GM23248 (cell line): ENCODE data around the gene BRAF. TPM values are rescaled to one million over a fixed set of nuclear protein-coding genes. Genes with fewer than 3 reads are reported as not detected.
A peak's percentile ranks its signal among the peaks of the same experiment; 100 is the strongest.
"Not testable (repeated sequence)": the region's sequence is repeated elsewhere in the genome, so short reads cannot be mapped to it uniquely, and the experiment has no call there.

Experiments used
- DNase-seq: peaks from one replicate; pipeline ENCODE4 v3.0.0-alpha.2; 2015
- H2AFZ ChIP-seq: fragments of 200-600 bp; sonication (generic); 2 replicates; pipeline ENCODE4 v1.6.1; 2016; ENCODE audit warnings: antibody characterized with exemption
- H3F3A ChIP-seq: fragments of 200-600 bp; sonication (generic); 2 replicates; pipeline ENCODE4 v1.6.1; 2016; ENCODE audit warnings: mild to moderate bottlenecking, antibody characterized with exemption, mixed run types; ENCODE audit not compliant: insufficient read depth
- H3K27ac ChIP-seq: fragments of 200-600 bp; sonication (generic); 2 replicates; pipeline ENCODE4 v1.5.1; 2016; ENCODE audit warnings: mild to moderate bottlenecking
- H3K27me3 ChIP-seq: fragments of 200-600 bp; sonication (generic); replicated peaks from 2 replicates; pipeline ENCODE4 v1.6.1; 2016; ENCODE audit warnings: mild to moderate bottlenecking; ENCODE audit not compliant: insufficient read depth
- H3K36me3 ChIP-seq: fragments of 200-600 bp; sonication (generic); 2 replicates; pipeline ENCODE4 v1.6.1; 2016; ENCODE audit warnings: low read depth, mild to moderate bottlenecking
- H3K4me1 ChIP-seq: fragments of 200-600 bp; sonication (generic); 2 replicates; pipeline ENCODE4 v1.6.1; 2016; ENCODE audit warnings: mild to moderate bottlenecking; ENCODE audit not compliant: insufficient read depth
- H3K4me2 ChIP-seq: fragments of 200-600 bp; sonication (generic); one replicate; pipeline ENCODE4 v1.6.1; 2016; ENCODE audit warnings: mild to moderate bottlenecking; ENCODE audit not compliant: unreplicated experiment
- H3K4me3 ChIP-seq: fragments of 200-600 bp; sonication (generic); 2 replicates; pipeline ENCODE4 v1.5.1; 2016; ENCODE audit warnings: mild to moderate bottlenecking
- H3K79me2 ChIP-seq: fragments of 200-600 bp; sonication (generic); 2 replicates; pipeline ENCODE4 v1.6.1; 2016; ENCODE audit warnings: mild to moderate bottlenecking; ENCODE audit not compliant: insufficient read depth
- H3K9ac ChIP-seq: fragments of 200-600 bp; sonication (generic); 2 replicates; pipeline ENCODE4 v1.6.1; 2016; ENCODE audit warnings: mild to moderate bottlenecking
- H3K9me2 ChIP-seq: fragments of 200-600 bp; sonication (generic); 2 replicates; pipeline ENCODE4 v1.6.1; 2016; ENCODE audit warnings: mixed run types, mild to moderate bottlenecking, moderate library complexity; ENCODE audit not compliant: insufficient read depth
- H3K9me3 ChIP-seq: fragments of 200-600 bp; sonication (generic); one replicate; pipeline ENCODE4 v1.6.1; 2017; ENCODE audit warnings: low read depth
- H4K20me1 ChIP-seq: fragments of 200-600 bp; sonication (generic); 2 replicates; pipeline ENCODE4 v1.6.0; 2016; ENCODE audit not compliant: insufficient read depth
- EZH2 ChIP-seq: fragments of 200-600 bp; sonication (generic); IDR thresholded peaks from 2 replicates; pipeline ENCODE4 v1.6.1; 2018; ENCODE audit warnings: antibody characterized with exemption, mild to moderate bottlenecking; ENCODE audit not compliant: insufficient read depth, poor library complexity, severe bottlenecking
- EZH2phosphoT487 ChIP-seq: fragments of 200-600 bp; sonication (generic); IDR thresholded peaks from 2 replicates; pipeline ENCODE4 v1.6.1; 2018; ENCODE audit warnings: antibody characterized with exemption, moderate library complexity, mild to moderate bottlenecking, low read depth; ENCODE audit not compliant: insufficient read depth
- WGBS, 2 experiments: methylation state at CpG; one replicate each; pipeline ENCODE4 v1.1.6; 2015 to 2017; ENCODE audit warnings: low lambda C conversion rate in 2 of 2, low coverage in 1 of 2; ENCODE audit errors: missing lambda C conversion rate in 2 of 2; 5-methylcytosine and 5-hydroxymethylcytosine counted together
- in situ Hi-C: fragments of 300-500 bp; cut with MboI; formaldehyde crosslinking; loops from 2 replicates; pipeline ENCODE4 v1.15.0; 2020
- polyA plus RNA-seq: library from polyadenylated mRNA; unstranded; fragments of >200 nt; fragmentation: Nextera tagmentation; extraction: Ambion mirVana; gene quantifications from 2 replicates; pipeline ENCODE4 v1.2.1, GENCODE V29; 2016
- total RNA-seq: library from RNA; depleted of rRNA; stranded (reverse); fragments of >200 nt; shearing (Covaris generic); gene quantifications from 2 replicates; pipeline ENCODE4 v1.2.3, GENCODE V29; 2014

The BRAF gene
- total and polyA plus RNA-seq, 2 experiments from 2014 or later, result 5.8 to 11.0 TPM

- Histone ChIP-seq H3K4me2 (no peak overlapping the region), H3K27ac (no peak overlapping the region), H3K9me3 (no peaks in the 10 kb centered on the region), H3K9ac (no peak overlapping the region), H3K9me2 (no peaks in the 10 kb centered on the region; the same call in 1 of the 2 replicates), H2AFZ (no peak overlapping the region), H3K4me3 (no peak overlapping the region), H4K20me1 (peaks cover 25% of the 10 kb centered on the region; the same call in 1 of the 2 replicates), H3F3A (no peaks in the 10 kb centered on the region), H3K79me2 (peaks cover 98% of the 10 kb centered on the region), H3K27me3 (no peaks in the 10 kb centered on the region), H3K36me3 (no peaks in the 10 kb centered on the region), H3K4me1 (no peaks in the 10 kb centered on the region)
- WGBS, 2 experiments, result 95 to 96% methylated on average over 1 of the region's 1 CpG
- TF ChIP-seq EZH2phosphoT487 (no peak), EZH2 (no peak)
- no peak for DNase-seq
- in situ Hi-C loops, result no loop called here
These were observed 41.4 kb downstream of the BRAF start for GRCh38 chr7:140883378-140883777.

GRCh38 chr7:140882834-140883233, 41.9 kb downstream of the BRAF start:
- H3K36me3 ChIP-seq, H3K4me3 ChIP-seq, H3K9ac ChIP-seq, H3K9me2 ChIP-seq, DNase-seq, H3F3A ChIP-seq, H3K4me2 ChIP-seq, H2AFZ ChIP-seq, H3K9me3 ChIP-seq, in situ Hi-C loops, H3K27me3 ChIP-seq, H3K27ac ChIP-seq, H3K4me1 ChIP-seq: not testable (repeated sequence)
- Histone ChIP-seq H4K20me1 (peaks cover 30% of the 10 kb centered on the region; the same call in 1 of the 2 replicates), H3K79me2 (peaks cover 98% of the 10 kb centered on the region)
- 96 to 100% methylated on average over 2 of the region's 2 CpGs for WGBS, 2 experiments

GRCh38 chr7:140881507-140882228, 43.1 kb downstream of the BRAF start:
- TF ChIP-seq EZH2phosphoT487 (no peak), EZH2 (no peak)
- Histone ChIP-seq H3K4me3 (no peak overlapping the region), H3K4me1 (peaks cover 4% of the 10 kb centered on the region), H4K20me1 (peaks cover 23% of the 10 kb centered on the region; the same call in 1 of the 2 replicates), H3K36me3 (no peaks in the 10 kb centered on the region), H2AFZ (no peak overlapping the region), H3K9me3 (no peaks in the 10 kb centered on the region), H3F3A (no peaks in the 10 kb centered on the region), H3K4me2 (no peak overlapping the region), H3K27me3 (no peaks in the 10 kb centered on the region), H3K27ac (no peak overlapping the region), H3K9ac (no peak overlapping the region), H3K9me2 (no peaks in the 10 kb centered on the region; the same call in 1 of the 2 replicates), H3K79me2 (peaks cover 96% of the 10 kb centered on the region)
- in situ Hi-C loops, result no loop called here
- WGBS, 2 experiments, result 57 to 74% methylated on average over 3 of the region's 3 CpGs
- no peak for DNase-seq

GRCh38 chr7:140877249-140877524, 47.5 kb downstream of the BRAF start:
- WGBS, 2 experiments, result 100% methylated on average over 1 of the region's 1 CpG
- Histone ChIP-seq H3K27me3 (no peaks in the 10 kb centered on the region), H3K36me3 (no peaks in the 10 kb centered on the region), H3K79me2 (peaks cover 97% of the 10 kb centered on the region), H3K9me2 (no peaks in the 10 kb centered on the region), H3K4me1 (peaks cover 8% of the 10 kb centered on the region), H2AFZ (no peak overlapping the region), H4K20me1 (peaks cover 7% of the 10 kb centered on the region; the same call in 1 of the 2 replicates), H3K9me3 (no peaks in the 10 kb centered on the region), H3K9ac (no peak overlapping the region), H3K4me3 (no peak overlapping the region), H3F3A (peaks cover 11% of the 10 kb centered on the region; the same call in 1 of the 2 replicates), H3K27ac (no peak overlapping the region), H3K4me2 (no peak overlapping the region)
- DNase-seq, result peak; percentile 5
- in situ Hi-C loops, result no loop called here
- TF ChIP-seq EZH2 (no peak), EZH2phosphoT487 (no peak)
